ENCODE results near the gene DHRS13.
A peak's percentile ranks its signal among the peaks of the same experiment; 100 is the strongest.
"Not testable (repeated sequence)": the region's sequence is repeated elsewhere in the genome, so short reads cannot be mapped to it uniquely, and the experiment has no call there.

DHRS13 gene

GRCh38 chr17:28879886-28880571 is 22.9 kb downstream of the DHRS13 start:
- no peak for DNase-seq

- DNase-seq: no peak
Observed at GRCh38 chr17:28878981-28879380, 23.9 kb downstream of the DHRS13 start.

- DNase-seq: no peak
Observed at GRCh38 chr17:28878158-28878910, 24.5 kb downstream of the DHRS13 start.

DNA sequence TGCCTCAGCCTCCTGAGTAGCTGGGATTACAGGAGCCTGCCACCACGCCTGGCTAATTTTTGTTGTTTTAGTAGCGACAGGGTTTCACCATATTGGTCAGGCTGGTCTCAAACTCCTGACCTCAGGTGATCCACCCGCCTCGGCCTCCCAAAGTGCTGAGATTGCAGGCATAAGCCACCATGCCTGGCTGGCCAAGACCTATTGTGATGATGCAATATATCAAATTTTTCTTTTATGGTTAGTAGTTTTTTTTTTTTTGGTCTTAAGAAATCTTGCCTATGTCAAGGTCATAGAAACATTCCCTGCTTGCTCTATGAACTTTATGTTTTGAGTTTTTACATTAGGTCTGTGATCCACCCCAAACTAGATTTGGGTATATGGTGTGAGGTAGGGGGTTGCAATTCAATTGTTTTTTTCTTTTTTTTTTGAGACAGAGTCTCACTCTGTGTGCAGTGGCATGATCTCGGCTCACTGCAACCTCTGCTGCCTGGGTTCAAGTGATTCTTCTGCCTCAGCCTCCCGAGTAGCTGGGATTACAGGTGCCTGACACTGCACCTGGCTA is 25.6 kb downstream of the DHRS13 start:
- DNase-seq: not testable (repeated sequence)

GRCh38 chr17:28875848-28876550 is 26.9 kb downstream of the DHRS13 start:
- no peak for DNase-seq

DNA sequence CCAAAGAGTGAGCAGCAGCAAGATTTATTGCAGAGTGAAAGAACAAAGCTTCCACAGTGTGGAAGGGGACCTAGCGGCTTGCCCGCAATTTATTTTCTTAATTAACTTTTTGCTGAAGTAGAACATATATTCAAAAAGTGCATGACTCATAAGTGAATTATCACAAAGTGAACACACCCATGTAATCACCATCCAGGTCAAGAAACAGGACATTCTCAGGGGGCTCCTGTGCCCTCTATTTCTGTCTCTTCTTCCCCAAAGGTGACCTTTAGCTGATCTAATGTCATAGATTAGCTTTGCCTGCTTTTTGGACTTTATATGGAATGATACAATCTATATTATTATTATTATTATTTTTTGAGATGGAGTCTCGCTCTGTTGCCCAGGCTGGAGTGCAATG is 28.1 kb downstream of the DHRS13 start:
- DNase-seq: no peak

DNA sequence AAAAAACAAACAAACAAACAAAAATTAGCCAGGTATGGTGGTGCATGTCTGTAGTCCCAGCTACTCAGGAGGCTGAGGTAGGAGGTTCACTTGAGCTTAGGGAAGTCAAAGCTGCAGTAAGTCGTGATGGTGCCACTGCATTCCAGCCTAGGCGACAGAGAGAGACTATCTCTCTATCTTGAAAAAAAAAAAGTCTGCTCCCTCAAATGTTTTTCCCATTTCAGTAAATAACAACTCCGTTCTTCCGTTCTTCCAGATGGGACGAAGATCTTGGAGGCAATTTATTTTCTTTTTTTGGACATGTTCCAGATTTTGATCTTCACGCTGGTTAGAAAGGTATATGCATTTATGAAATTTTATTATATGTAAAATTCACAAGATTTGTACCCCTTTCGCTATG is 29.0 kb downstream of the DHRS13 start:
- DNase-seq: no peak

DNA sequence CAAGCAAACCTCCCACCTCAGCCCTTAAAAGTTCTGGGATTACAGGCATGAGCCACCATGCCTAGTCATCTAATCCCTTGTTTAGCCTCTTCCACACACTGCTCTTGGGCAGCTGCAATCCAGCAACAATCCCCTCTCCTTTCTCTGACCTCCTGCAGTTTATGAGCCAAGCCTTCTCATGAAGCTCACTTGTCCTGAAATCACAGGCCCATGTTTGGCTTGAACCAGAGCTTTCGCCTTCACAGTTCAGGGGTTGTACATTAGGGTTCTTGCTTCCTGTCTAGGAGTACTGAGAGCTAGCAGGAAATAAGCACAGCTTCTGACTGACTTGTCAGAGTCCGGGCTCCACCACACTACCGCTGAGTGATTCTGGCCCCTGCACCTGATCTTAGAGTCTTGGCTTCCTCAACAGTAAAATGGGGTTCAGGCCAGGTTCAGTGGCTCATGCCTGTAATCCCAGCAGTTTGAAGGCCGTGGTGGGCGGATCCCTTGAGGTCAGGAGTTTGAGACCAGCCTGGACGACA is 31.8 kb downstream of the DHRS13 start:
- peak; percentile 38 to 45 for DNase-seq

DNA sequence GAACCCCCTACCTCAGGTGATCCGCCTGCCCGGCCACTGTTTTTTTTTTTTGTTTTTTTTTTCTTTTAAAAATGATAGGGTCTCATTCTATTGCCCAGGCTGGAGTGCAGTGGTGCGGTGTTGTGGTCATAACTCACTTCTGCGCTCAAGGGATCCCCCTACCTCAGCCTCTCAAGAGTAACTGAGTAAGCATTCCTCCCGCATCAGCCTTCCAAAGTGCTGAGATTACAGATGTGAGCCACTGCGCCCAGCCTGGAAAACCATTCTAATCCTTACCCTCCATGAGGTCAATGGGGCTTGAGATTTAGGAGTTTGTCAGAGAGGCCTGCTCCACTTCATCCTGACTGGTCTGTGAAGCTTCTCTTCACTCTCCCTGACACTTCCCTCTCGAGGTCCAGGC is 35.6 kb downstream of the DHRS13 start:
- DNase-seq: no peak

- DNase-seq: no peak
Observed at GRCh38 chr17:28865946-28866752, 36.7 kb downstream of the DHRS13 start.

- DNase-seq: no peak
Observed at GRCh38 chr17:28864991-28865849, 37.7 kb downstream of the DHRS13 start.

- DNase-seq: no peak
Observed at GRCh38 chr17:28863953-28864352, 38.9 kb downstream of the DHRS13 start.

GRCh38 chr17:28862561-28862960 is 40.3 kb downstream of the DHRS13 start:
- DNase-seq: no peak

- no peak for DNase-seq
Observed at GRCh38 chr17:28861393-28862203, 41.3 kb downstream of the DHRS13 start.

GRCh38 chr17:28860363-28860808 is 42.5 kb downstream of the DHRS13 start:
- DNase-seq: no peak

- no peak for DNase-seq
Observed at GRCh38 chr17:28858801-28859355, 44.0 kb downstream of the DHRS13 start.

DNA sequence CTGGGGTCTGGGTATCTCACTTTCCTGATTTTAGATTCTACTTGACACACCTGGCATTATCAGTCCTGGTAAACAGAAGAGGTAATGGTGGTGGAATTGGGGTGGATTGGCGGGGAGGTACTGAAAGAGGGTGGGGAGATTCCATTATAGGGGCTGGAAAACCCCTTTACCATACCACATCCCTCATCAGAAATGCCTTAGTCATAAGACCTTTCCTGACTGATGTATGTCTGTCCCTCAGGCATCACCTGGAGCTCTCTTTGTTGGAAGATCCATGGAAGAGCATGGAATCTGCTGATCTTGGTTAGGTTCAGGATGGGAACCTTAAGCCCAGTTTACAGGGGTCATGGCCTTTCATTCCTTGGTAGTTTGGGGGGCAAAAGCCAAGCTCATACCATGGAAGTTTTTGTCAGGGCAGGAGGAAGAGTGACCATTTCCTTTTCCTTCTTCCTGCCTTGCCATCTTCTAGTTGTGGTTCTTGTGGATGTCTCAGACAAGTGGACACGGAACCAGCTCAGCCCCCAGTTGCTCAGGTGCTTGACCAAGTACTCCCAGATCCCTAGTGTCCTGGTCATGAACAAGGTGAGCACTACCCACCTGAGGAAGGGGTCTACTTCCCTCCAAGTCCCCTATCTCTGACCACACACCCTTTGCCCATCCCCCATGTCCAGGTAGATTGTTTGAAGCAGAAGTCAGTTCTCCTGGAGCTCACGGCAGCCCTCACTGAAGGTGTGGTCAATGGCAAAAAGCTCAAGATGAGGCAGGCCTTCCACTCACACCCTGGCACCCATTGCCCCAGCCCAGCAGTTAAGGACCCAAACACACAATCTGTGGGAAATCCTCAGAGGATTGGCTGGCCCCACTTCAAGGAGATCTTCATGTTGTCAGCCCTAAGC is 44.7 kb downstream of the DHRS13 start:
- no peak for DNase-seq

DNA sequence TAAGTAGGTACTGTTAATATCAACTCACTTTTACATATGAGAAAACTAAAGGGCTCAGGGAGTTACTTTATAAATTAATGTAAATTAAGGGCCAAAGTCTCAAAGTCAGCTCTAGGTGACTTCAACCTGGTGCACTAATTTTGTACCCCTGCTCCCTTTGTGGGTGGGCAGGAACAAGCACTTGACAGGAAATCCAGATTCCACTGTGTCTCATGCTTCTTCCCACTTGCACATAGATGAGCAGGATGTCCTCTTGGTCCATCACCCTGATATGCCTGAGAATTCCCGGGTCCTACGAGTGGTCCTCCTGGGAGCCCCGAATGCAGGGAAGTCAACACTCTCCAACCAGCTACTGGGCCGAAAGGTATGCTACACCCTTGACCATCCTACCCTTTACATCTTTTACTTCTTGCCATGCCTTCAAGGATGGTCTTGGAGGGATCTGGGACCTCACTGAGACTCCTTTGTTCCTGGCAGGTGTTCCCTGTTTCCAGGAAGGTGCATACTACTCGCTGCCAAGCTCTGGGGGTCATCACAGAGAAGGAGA is 46.8 kb downstream of the DHRS13 start:
- no peak for DNase-seq

DNA sequence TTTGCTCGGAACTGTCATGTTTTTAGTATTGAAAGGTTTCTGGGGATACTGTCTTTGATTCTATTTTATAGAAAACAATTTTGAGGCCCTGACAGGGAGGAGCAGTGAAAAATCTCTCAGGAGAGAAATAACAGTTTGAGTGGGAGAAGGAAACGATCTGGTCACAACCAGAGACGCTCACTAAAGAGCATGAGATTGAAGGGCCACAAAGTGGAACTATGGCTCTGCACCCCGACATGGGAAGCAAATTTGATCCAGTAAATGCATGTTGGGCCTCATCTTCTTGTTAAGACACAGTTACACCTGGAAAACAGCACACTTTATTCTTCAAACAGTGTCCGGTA is 47.6 kb downstream of the DHRS13 start:
- DNase-seq: no peak

Data from CD4-positive, alpha-beta T cell treated with Interleukin-4 for 1 hour (primary cell).